GM12878 (cell line): ENCODE measurements around the gene RABEP2. TPM values are rescaled to one million over a fixed set of nuclear protein-coding genes. Genes with fewer than 3 reads are reported as not detected.

Experiments
- CBX3 ChIP-seq: fragments of 200-600 bp; sonication (generic); IDR thresholded peaks from 2 replicates; pipeline ENCODE4 v1.6.1; 2016; ENCODE audit warnings: low read depth, borderline replicate concordance
- PAX8 ChIP-seq: fragments of 450-650 bp; IDR thresholded peaks from 2 replicates; pipeline ENCODE4 v1.6.1; 2017; ENCODE audit warnings: mild to moderate bottlenecking, moderate library complexity
- polyA plus RNA-seq, 11 experiments: library from polyadenylated mRNA; depleted of rRNA in 4 of 11; unstranded in 6 of 11; stranded (reverse) in 5 of 11; fragments of >200 nt; fragmentation: Nextera tagmentation in 4 of 11; fragmentation: Illumina TruSeq in 1 of 11; extraction: Ambion mirVana in 4 of 11; extraction: Trizol in 1 of 11; gene quantifications; 1 replicate in 1 of 11; 2 replicates in 10 of 11; pipeline versions ENCODE4 v1.2.1 to v1.2.3, GENCODE V29; 2011 to 2016; ENCODE audit warnings: inconsistent platforms in 2 of 11, missing spikeins in 2 of 11, low read depth in 1 of 11
- total RNA-seq, 4 experiments: library from RNA; depleted of rRNA in 3 of 4; stranded (reverse); fragments of >200 nt in 3 of 4; fragmentation: Illumina TruSeq in 1 of 4; extraction: Trizol in 1 of 4; gene quantifications; 2 replicates each; pipeline versions ENCODE4 v1.2.1 to v1.2.3, GENCODE V29; 2013 to 2021
- TF ChIP-seq, protein P1 (sequence below): fragments of 450-650 bp; formaldehyde crosslinking; IDR thresholded peaks from 2 replicates; pipeline ENCODE4 v1.4.0; 2020; ENCODE audit warnings: mild to moderate bottlenecking, moderate library complexity
- TF ChIP-seq, protein P2 (sequence below): fragments of 450-650 bp; IDR thresholded peaks from 2 replicates; pipeline ENCODE4 v1.6.1; 2018; ENCODE audit warnings: borderline replicate concordance, mild to moderate bottlenecking; ENCODE audit not compliant: partially characterized antibody

Gene RABEP2
- total and polyA plus RNA-seq, 10 of the 15 experiments (the other 5 are each of a cell fraction or from before 2014, with no cell fraction given), result 0.47 to 33.2 (median 18.6) TPM

DNA sequence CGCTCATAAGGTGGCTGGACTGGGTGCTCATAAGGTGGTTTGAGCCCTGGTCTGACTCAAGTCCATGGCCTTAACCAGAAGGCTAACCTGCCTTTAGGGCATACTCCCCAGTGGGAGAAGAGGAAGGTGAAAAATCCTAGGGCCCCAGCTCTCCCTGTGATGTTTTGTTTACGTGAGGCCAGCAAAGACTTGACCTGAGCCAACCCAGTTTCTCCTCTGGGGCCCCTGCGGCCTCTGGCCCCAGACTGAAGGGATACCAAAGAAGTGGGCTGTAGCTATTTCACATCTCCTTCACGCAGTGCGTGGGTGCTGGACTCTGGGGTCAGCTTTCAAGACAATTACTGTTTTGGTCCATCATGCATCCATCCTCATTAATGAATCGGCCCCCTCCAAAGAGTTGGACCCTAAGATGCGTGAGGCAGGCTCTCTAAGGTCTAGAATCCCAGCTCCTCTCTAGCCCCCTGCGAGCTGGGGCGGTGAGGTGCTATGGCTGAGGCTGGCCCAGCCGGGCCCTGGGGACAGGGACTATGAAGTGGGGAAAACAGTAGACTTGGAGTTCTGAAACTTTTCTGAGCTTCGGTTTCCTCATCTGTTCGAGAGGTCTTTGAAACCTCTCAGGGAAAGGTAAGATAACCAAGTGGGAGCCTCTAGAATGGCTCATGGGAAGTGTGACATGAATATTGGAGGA lies 59.9 kb downstream of the RABEP2 start (continued):
- TF ChIP-seq, protein P1, sequence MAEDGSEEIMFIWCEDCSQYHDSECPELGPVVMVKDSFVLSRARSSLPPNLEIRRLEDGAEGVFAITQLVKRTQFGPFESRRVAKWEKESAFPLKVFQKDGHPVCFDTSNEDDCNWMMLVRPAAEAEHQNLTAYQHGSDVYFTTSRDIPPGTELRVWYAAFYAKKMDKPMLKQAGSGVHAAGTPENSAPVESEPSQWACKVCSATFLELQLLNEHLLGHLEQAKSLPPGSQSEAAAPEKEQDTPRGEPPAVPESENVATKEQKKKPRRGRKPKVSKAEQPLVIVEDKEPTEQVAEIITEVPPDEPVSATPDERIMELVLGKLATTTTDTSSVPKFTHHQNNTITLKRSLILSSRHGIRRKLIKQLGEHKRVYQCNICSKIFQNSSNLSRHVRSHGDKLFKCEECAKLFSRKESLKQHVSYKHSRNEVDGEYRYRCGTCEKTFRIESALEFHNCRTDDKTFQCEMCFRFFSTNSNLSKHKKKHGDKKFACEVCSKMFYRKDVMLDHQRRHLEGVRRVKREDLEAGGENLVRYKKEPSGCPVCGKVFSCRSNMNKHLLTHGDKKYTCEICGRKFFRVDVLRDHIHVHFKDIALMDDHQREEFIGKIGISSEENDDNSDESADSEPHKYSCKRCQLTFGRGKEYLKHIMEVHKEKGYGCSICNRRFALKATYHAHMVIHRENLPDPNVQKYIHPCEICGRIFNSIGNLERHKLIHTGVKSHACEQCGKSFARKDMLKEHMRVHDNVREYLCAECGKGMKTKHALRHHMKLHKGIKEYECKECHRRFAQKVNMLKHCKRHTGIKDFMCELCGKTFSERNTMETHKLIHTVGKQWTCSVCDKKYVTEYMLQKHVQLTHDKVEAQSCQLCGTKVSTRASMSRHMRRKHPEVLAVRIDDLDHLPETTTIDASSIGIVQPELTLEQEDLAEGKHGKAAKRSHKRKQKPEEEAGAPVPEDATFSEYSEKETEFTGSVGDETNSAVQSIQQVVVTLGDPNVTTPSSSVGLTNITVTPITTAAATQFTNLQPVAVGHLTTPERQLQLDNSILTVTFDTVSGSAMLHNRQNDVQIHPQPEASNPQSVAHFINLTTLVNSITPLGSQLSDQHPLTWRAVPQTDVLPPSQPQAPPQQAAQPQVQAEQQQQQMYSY (CRISPR knock-in tag), result no peak
- TF ChIP-seq PAX8, result no peak
- TF ChIP-seq, protein P2, sequence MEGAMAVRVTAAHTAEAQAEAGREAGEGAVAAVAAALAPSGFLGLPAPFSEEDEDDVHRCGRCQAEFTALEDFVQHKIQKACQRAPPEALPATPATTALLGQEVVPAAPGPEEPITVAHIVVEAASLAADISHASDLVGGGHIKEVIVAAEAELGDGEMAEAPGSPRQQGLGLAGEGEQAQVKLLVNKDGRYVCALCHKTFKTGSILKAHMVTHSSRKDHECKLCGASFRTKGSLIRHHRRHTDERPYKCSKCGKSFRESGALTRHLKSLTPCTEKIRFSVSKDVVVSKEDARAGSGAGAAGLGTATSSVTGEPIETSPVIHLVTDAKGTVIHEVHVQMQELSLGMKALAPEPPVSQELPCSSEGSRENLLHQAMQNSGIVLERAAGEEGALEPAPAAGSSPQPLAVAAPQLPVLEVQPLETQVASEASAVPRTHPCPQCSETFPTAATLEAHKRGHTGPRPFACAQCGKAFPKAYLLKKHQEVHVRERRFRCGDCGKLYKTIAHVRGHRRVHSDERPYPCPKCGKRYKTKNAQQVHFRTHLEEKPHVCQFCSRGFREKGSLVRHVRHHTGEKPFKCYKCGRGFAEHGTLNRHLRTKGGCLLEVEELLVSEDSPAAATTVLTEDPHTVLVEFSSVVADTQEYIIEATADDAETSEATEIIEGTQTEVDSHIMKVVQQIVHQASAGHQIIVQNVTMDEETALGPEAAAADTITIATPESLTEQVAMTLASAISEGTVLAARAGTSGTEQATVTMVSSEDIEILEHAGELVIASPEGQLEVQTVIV, result no peak
- no peak for TF ChIP-seq CBX3
